Mesothelial cell of epicardium (in vitro differentiated cells): ENCODE data around the gene ROBO2. TPM values are rescaled to one million over a fixed set of nuclear protein-coding genes. Genes with fewer than 3 reads are reported as not detected.

ENCODE experiments used
- DNase-seq, 2 experiments: peaks; one replicate each; pipeline ENCODE4 v3.0.0; 2021; ENCODE audit warnings: low spot score in 2 of 2; ENCODE audit not compliant: unreplicated experiment in 2 of 2
- H3K27ac Mint-ChIP-seq: 2 replicates; pipeline ENCODE4 v1.8.0; 2021; ENCODE audit warnings: mixed read lengths
- H3K27me3 Mint-ChIP-seq: 2 replicates; pipeline ENCODE4 v1.8.0; 2021; ENCODE audit warnings: low read depth, mixed read lengths
- H3K36me3 Mint-ChIP-seq: 2 replicates; pipeline ENCODE4 v1.8.0; 2021; ENCODE audit warnings: mixed read lengths
- H3K4me1 Mint-ChIP-seq: 2 replicates; pipeline ENCODE4 v1.8.0; 2021; ENCODE audit warnings: mixed read lengths
- H3K4me3 Mint-ChIP-seq: 2 replicates; pipeline ENCODE4 v1.8.0; 2021; ENCODE audit warnings: mild to moderate bottlenecking, moderate library complexity, mixed read lengths
- H3K9me3 Mint-ChIP-seq: 2 replicates; pipeline ENCODE4 v1.8.0; 2021; ENCODE audit warnings: mixed read lengths
- total RNA-seq: library from RNA; stranded (reverse); gene quantifications from 3 replicates; pipeline ENCODE4 v1.2.1, GENCODE V29; 2021
- TF ChIP-seq, protein P1 (sequence below): fragments of 200-600 bp; sonication (generic); IDR thresholded peaks from one replicate; pipeline ENCODE4 v1.5.0; 2021; ENCODE audit warnings: antibody characterized with exemption; ENCODE audit not compliant: unreplicated experiment

ROBO2 gene
- total RNA-seq, 1 donor from 2014 or later: 82.3 TPM

- TF ChIP-seq, protein P1, sequence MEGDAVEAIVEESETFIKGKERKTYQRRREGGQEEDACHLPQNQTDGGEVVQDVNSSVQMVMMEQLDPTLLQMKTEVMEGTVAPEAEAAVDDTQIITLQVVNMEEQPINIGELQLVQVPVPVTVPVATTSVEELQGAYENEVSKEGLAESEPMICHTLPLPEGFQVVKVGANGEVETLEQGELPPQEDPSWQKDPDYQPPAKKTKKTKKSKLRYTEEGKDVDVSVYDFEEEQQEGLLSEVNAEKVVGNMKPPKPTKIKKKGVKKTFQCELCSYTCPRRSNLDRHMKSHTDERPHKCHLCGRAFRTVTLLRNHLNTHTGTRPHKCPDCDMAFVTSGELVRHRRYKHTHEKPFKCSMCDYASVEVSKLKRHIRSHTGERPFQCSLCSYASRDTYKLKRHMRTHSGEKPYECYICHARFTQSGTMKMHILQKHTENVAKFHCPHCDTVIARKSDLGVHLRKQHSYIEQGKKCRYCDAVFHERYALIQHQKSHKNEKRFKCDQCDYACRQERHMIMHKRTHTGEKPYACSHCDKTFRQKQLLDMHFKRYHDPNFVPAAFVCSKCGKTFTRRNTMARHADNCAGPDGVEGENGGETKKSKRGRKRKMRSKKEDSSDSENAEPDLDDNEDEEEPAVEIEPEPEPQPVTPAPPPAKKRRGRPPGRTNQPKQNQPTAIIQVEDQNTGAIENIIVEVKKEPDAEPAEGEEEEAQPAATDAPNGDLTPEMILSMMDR: no peak
- no peaks in the 10 kb centered on the region for H3K27me3 Mint-ChIP-seq
- no peaks in the 10 kb centered on the region for H3K4me1 Mint-ChIP-seq
- H3K27ac Mint-ChIP-seq: no peak overlapping the region
- H3K36me3 Mint-ChIP-seq: no peaks in the 10 kb centered on the region
- no peaks in the 10 kb centered on the region for H3K9me3 Mint-ChIP-seq
- H3K4me3 Mint-ChIP-seq: no peak overlapping the region
- no peak for DNase-seq
Measured at GRCh38 chr3:77426531-77426930, 386.6 kb downstream of the ROBO2 start.

GRCh38 chr3:77427528-77427927 lies 387.6 kb downstream of the ROBO2 start:
- no peaks in the 10 kb centered on the region for H3K36me3 Mint-ChIP-seq
- no peak overlapping the region for H3K4me3 Mint-ChIP-seq
- TF ChIP-seq, protein P1: no peak
- H3K27ac Mint-ChIP-seq: no peak overlapping the region
- DNase-seq: no peak
- no peaks in the 10 kb centered on the region for H3K9me3 Mint-ChIP-seq
- H3K4me1 Mint-ChIP-seq: no peaks in the 10 kb centered on the region
- H3K27me3 Mint-ChIP-seq: no peaks in the 10 kb centered on the region

GRCh38 chr3:77436908-77437307 lies 397.0 kb downstream of the ROBO2 start:
- no peak for DNase-seq
- no peak overlapping the region for H3K27ac Mint-ChIP-seq
- no peaks in the 10 kb centered on the region for H3K4me1 Mint-ChIP-seq
- H3K9me3 Mint-ChIP-seq: no peaks in the 10 kb centered on the region
- TF ChIP-seq, protein P1: no peak
- H3K4me3 Mint-ChIP-seq: no peak overlapping the region
- no peaks in the 10 kb centered on the region for H3K36me3 Mint-ChIP-seq
- no peaks in the 10 kb centered on the region for H3K27me3 Mint-ChIP-seq

- DNase-seq: no peak
- H3K27ac Mint-ChIP-seq: no peak overlapping the region
- H3K27me3 Mint-ChIP-seq: no peaks in the 10 kb centered on the region
- H3K4me1 Mint-ChIP-seq: no peaks in the 10 kb centered on the region
- H3K36me3 Mint-ChIP-seq: no peaks in the 10 kb centered on the region
- H3K4me3 Mint-ChIP-seq: no peak overlapping the region
- TF ChIP-seq, protein P1: no peak
- no peaks in the 10 kb centered on the region for H3K9me3 Mint-ChIP-seq
Measured at GRCh38 chr3:77446084-77446483, 406.2 kb downstream of the ROBO2 start.

DNA sequence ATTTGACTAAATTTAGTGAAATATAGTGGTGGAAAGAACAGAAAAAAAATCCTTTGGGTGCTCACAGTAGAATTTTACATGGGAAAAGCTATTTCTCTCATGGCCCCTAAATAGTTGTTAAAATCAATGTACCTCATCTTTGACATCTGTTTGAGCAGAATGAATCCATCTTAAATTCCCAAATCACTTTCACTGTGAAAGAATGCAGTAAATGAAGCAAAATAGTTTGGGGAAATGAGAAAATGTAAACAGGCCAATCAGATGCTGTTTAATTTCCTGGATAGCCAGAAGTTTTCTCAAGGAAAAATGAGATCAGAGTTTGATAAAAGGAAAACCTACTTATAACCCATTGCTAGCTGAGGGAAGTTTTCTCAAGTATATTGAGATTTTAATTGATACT lies 406.9 kb downstream of the ROBO2 start:
- H3K27ac Mint-ChIP-seq: no peak overlapping the region
- H3K9me3 Mint-ChIP-seq: no peaks in the 10 kb centered on the region
- TF ChIP-seq, protein P1: no peak
- no peaks in the 10 kb centered on the region for H3K36me3 Mint-ChIP-seq
- no peak for DNase-seq
- H3K27me3 Mint-ChIP-seq: no peaks in the 10 kb centered on the region
- no peak overlapping the region for H3K4me3 Mint-ChIP-seq
- no peaks in the 10 kb centered on the region for H3K4me1 Mint-ChIP-seq
